ENCODE data around the gene DTNB. TPM values are rescaled to one million over a fixed set of nuclear protein-coding genes. Genes with fewer than 3 reads are reported as not detected.

The DTNB gene
- total RNA-seq, 4 donors from 2014 or later, result 3.0 to 7.5 (median 4.3) TPM

- TF ChIP-seq POLR2AphosphoS5 (IDR thresholded peaks at IDR 0.05) (no peak), EP300 (IDR thresholded peaks at IDR 0.05) (no peak), CTCF (IDR thresholded peaks at IDR 0.05) (no peak), POLR2A (IDR thresholded peaks at IDR 0.05; ENCODE audit: low read depth) (no peak)
- intact Hi-C loops (cut with DNase I), result no loop called here
- DNase-seq (ENCODE audit: extremely low spot score), result no peak
These were observed 242.8 kb downstream of the DTNB start for GRCh38 chr2:25430556-25430955.

GRCh38 chr2:25426326-25426725, 247.1 kb downstream of the DTNB start:
- Histone ChIP-seq H3K36me3 (peaks cover 0 to 4% (median 0%) of the 10 kb centered on the region in 4 donors), H3K4me3 (no peak overlapping the region), H3K4me1 (peaks cover 0 to 4% (median 0%) of the 10 kb centered on the region in 4 donors), H3K27me3 (no peaks in the 10 kb centered on the region), H3K9me3 (no peaks in the 10 kb centered on the region), H3K27ac (replicated peaks in 1 of 4) (no peak overlapping the region)
- intact Hi-C loops (cut with DNase I), result no loop called here
- no peak for TF ChIP-seq EP300 (IDR thresholded peaks at IDR 0.05)
- TF ChIP-seq POLR2A (IDR thresholded peaks at IDR 0.05; ENCODE audit: low read depth), result no peak
- TF ChIP-seq CTCF (IDR thresholded peaks at IDR 0.05), result no peak
- TF ChIP-seq POLR2AphosphoS5 (IDR thresholded peaks at IDR 0.05), result no peak
- DNase-seq (ENCODE audit: extremely low spot score), result no peak
- 93% methylated on average over 3 of the region's 3 CpGs for WGBS

More at GRCh38 chr2:25430556-25430955, 242.8 kb downstream of the DTNB start:
- no peak overlapping the region for H3K4me3 ChIP-seq
- no peaks in the 10 kb centered on the region for H3K4me1 ChIP-seq
- peaks cover 0 to 8% (median under 1%) of the 10 kb centered on the region in 4 donors for H3K36me3 ChIP-seq
- no peaks in the 10 kb centered on the region for H3K27me3 ChIP-seq
- WGBS, result 95% methylated on average over 7 of the region's 7 CpGs
- H3K27ac ChIP-seq (replicated peaks in 1 of 4), result no peak overlapping the region
- H3K9me3 ChIP-seq, result no peaks in the 10 kb centered on the region

GRCh38 chr2:25424426-25425028, 248.8 kb downstream of the DTNB start:
- Histone ChIP-seq H3K9me3 (no peaks in the 10 kb centered on the region), H3K4me1 (peaks cover 0 to 5% (median 0%) of the 10 kb centered on the region in 4 donors), H3K36me3 (peaks cover 0 to 5% (median 0%) of the 10 kb centered on the region in 4 donors), H3K27me3 (no peaks in the 10 kb centered on the region), H3K4me3 (no peak overlapping the region), H3K27ac (replicated peaks in 1 of 4) (no peak overlapping the region)
- TF ChIP-seq POLR2A (IDR thresholded peaks at IDR 0.05; ENCODE audit: low read depth), result no peak
- no peak for TF ChIP-seq CTCF (IDR thresholded peaks at IDR 0.05)
- TF ChIP-seq EP300 (IDR thresholded peaks at IDR 0.05), result no peak
- TF ChIP-seq POLR2AphosphoS5 (IDR thresholded peaks at IDR 0.05), result no peak
- DNase-seq (ENCODE audit: extremely low spot score), result no peak
- 98% methylated on average over 6 of the region's 6 CpGs for WGBS
- intact Hi-C loops (cut with DNase I), result no loop called here

- no peak for TF ChIP-seq EP300 (IDR thresholded peaks at IDR 0.05)
- no peak for TF ChIP-seq CTCF (IDR thresholded peaks at IDR 0.05)
- no peak for TF ChIP-seq POLR2AphosphoS5 (IDR thresholded peaks at IDR 0.05)
- no peak for TF ChIP-seq POLR2A (IDR thresholded peaks at IDR 0.05; ENCODE audit: low read depth)
- Histone ChIP-seq H3K9me3 (no peaks in the 10 kb centered on the region), H3K4me1 (peaks cover 0 to 5% (median 0%) of the 10 kb centered on the region in 4 donors), H3K27me3 (no peaks in the 10 kb centered on the region), H3K27ac (replicated peaks in 1 of 4) (no peak overlapping the region), H3K4me3 (no peak overlapping the region), H3K36me3 (peaks cover 0 to 13% (median 0%) of the 10 kb centered on the region in 4 donors)
- intact Hi-C loops (cut with DNase I), result no loop called here
- DNase-seq (ENCODE audit: extremely low spot score), result no peak
- 87% methylated on average over 3 of the region's 3 CpGs for WGBS
These were observed 251.5 kb downstream of the DTNB start for GRCh38 chr2:25421820-25422411.

All from esophagus muscularis mucosa (tissue), 4 donors.